Mesothelial cell of epicardium (in vitro differentiated cells): ENCODE measurements around the gene SLC9A6. TPM values are rescaled to one million over a fixed set of nuclear protein-coding genes. Genes with fewer than 3 reads are reported as not detected.

Experiments used
- DNase-seq, 2 experiments: peaks; one replicate each; pipeline ENCODE4 v3.0.0; 2021; ENCODE audit warnings: low spot score in 2 of 2; ENCODE audit not compliant: unreplicated experiment in 2 of 2
- H3K27ac Mint-ChIP-seq: 2 replicates; pipeline ENCODE4 v1.8.0; 2021; ENCODE audit warnings: mixed read lengths
- H3K27me3 Mint-ChIP-seq: 2 replicates; pipeline ENCODE4 v1.8.0; 2021; ENCODE audit warnings: low read depth, mixed read lengths
- H3K36me3 Mint-ChIP-seq: 2 replicates; pipeline ENCODE4 v1.8.0; 2021; ENCODE audit warnings: mixed read lengths
- H3K4me1 Mint-ChIP-seq: 2 replicates; pipeline ENCODE4 v1.8.0; 2021; ENCODE audit warnings: mixed read lengths
- H3K4me3 Mint-ChIP-seq: 2 replicates; pipeline ENCODE4 v1.8.0; 2021; ENCODE audit warnings: mild to moderate bottlenecking, moderate library complexity, mixed read lengths
- H3K9me3 Mint-ChIP-seq: 2 replicates; pipeline ENCODE4 v1.8.0; 2021; ENCODE audit warnings: mixed read lengths
- total RNA-seq: library from RNA; stranded (reverse); gene quantifications from 3 replicates; pipeline ENCODE4 v1.2.1, GENCODE V29; 2021
- TF ChIP-seq, protein P1 (sequence below): fragments of 200-600 bp; sonication (generic); IDR thresholded peaks from one replicate; pipeline ENCODE4 v1.5.0; 2021; ENCODE audit warnings: antibody characterized with exemption; ENCODE audit not compliant: unreplicated experiment

SLC9A6 gene
- total RNA-seq, 1 donor from 2014 or later: 14.1 TPM

DNA sequence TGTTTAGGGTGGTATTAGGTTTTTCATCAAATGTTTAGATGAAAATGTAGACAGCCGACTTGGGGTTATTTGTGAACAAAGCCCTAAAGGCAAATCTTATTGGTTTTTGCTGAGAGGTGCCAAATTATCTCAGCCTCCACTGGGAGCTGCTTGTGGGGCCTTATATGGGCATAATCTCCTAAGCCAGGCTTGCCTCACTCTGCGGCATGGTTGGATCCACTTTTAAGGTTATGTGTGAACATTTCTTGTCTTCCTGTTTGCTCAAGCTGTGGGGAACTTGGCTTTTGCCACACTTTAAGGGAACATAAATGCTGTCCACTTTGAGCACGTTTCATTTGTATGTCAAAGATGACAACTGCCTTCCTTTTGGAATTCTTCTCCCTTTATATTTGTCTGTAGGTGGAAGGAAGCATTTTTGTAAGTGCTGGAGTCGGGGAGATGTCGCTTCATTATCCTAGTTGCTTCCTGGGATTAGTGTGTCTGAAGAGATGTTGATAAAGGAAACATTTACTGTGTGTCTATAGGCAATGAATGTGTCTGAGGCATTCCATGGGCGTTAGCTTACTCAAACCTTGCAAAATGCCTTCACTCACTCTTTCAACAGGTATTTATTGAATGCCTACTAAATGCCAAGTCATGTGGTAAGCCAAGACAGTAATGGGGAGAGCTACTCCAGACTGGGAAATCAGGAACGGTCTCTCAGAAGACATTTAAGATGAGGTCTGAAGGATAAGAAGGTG is 78.3 kb downstream of the SLC9A6 start:
- H3K36me3 Mint-ChIP-seq: no peaks in the 10 kb centered on the region
- H3K27me3 Mint-ChIP-seq: peaks cover 3% of the 10 kb centered on the region
- no peak overlapping the region for H3K27ac Mint-ChIP-seq
- H3K9me3 Mint-ChIP-seq: peaks cover 7% of the 10 kb centered on the region
- H3K4me1 Mint-ChIP-seq: no peaks in the 10 kb centered on the region
- TF ChIP-seq, protein P1, sequence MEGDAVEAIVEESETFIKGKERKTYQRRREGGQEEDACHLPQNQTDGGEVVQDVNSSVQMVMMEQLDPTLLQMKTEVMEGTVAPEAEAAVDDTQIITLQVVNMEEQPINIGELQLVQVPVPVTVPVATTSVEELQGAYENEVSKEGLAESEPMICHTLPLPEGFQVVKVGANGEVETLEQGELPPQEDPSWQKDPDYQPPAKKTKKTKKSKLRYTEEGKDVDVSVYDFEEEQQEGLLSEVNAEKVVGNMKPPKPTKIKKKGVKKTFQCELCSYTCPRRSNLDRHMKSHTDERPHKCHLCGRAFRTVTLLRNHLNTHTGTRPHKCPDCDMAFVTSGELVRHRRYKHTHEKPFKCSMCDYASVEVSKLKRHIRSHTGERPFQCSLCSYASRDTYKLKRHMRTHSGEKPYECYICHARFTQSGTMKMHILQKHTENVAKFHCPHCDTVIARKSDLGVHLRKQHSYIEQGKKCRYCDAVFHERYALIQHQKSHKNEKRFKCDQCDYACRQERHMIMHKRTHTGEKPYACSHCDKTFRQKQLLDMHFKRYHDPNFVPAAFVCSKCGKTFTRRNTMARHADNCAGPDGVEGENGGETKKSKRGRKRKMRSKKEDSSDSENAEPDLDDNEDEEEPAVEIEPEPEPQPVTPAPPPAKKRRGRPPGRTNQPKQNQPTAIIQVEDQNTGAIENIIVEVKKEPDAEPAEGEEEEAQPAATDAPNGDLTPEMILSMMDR: no peak
- H3K4me3 Mint-ChIP-seq: no peak overlapping the region
- DNase-seq: no peak

DNA sequence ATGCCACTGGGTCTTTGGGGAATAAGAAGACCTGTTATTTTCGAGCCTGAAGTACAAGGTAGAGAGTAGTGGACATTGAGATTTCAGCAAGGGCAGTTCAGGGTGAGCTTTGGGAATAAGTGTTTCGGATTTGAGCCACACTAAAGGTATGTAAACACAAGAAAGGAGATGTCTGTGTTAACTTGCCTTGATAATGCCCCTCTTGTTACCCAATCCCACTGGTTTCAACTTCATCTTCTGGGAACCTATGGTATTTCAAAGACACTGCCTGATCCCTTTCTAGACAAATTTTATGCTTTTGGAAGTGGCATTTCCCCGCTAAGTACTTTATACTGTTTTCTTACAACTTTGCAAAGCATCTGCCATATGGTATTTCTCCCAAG is 79.4 kb downstream of the SLC9A6 start:
- Mint-ChIP-seq H3K4me1 (no peaks in the 10 kb centered on the region), H3K27ac (no peak overlapping the region), H3K27me3 (peaks cover 3% of the 10 kb centered on the region), H3K4me3 (no peak overlapping the region), H3K36me3 (no peaks in the 10 kb centered on the region), H3K9me3 (peaks cover 10% of the 10 kb centered on the region)
- no peak for DNase-seq
- TF ChIP-seq, protein P1: no peak

DNA sequence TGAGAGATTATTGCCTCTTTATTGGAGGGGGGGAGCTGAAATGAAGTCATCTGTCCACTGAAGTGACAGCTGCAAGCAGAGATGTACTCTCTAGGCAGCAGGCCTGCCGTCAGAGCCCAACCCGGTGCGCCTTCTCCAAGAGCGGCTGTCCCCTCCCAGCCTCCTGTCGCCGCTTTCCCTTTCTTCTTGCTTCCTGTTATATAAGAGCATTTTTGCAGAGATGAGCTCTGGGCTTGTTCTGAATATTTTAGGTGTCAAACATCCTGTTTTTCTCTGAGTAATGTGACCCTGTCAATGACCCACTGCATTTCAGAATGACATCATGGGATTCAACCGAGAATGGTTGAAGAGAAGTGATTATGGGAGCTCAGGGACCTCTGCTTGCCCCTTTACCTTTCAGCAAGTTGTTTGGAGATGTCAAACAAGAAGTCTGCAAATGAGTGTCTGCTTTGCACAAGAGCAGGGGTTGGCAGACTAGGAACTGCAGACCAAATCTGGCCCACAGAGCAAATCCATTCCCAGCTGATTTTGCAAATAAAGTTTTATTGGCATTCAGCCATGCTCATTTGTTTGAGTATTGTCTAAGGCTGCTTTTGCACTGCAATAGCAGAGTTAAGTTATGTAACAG is 79.9 kb downstream of the SLC9A6 start:
- TF ChIP-seq, protein P1: no peak
- Mint-ChIP-seq H3K4me1 (no peaks in the 10 kb centered on the region), H3K9me3 (peaks cover 8% of the 10 kb centered on the region), H3K27me3 (peaks cover 3% of the 10 kb centered on the region), H3K27ac (no peak overlapping the region), H3K36me3 (no peaks in the 10 kb centered on the region), H3K4me3 (no peak overlapping the region)
- no peak for DNase-seq

DNA sequence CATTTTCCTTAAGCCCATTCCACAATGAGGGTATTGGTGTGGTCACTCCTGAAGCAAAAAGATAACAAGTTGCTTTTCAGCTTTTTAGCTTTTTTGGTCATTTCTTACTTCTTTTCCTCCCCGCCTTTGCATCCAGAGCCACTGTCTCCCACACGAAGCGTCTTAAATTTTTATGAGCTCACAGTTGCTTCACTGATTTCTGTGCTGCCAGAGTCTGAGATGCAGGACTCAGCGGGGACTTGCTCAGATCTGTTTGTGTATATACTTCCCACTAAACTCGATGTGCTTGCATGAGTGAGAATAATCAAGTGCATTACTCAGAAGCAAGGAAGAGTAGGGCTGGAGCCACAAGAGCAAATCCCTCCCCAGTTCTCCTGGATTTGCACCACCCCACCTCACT is 81.9 kb downstream of the SLC9A6 start:
- Mint-ChIP-seq H3K9me3 (peaks cover 8% of the 10 kb centered on the region), H3K36me3 (no peaks in the 10 kb centered on the region), H3K27me3 (no peaks in the 10 kb centered on the region), H3K4me1 (no peaks in the 10 kb centered on the region), H3K27ac (no peak overlapping the region), H3K4me3 (no peak overlapping the region)
- DNase-seq: no peak
- TF ChIP-seq, protein P1: no peak

DNA sequence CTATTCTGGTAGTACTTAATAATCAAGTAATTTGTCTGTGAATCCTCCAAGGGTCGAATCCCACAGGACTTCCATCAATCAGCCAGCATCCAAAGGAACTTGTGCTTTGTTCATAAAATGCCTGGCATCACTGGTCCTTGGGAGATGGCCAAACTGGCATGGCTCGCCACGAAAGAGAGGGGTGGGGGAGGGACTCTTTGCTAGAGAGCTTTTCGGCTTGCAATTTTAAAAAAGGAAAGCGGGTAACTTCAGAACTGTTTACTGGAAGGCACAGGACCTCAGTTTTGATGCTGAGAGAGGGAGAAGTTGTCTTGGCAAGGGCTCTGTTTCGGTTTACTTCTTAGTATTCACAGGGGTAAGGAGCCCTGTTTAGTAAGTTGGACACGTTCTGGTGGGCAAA is 82.7 kb downstream of the SLC9A6 start:
- Mint-ChIP-seq H3K36me3 (no peaks in the 10 kb centered on the region), H3K27me3 (no peaks in the 10 kb centered on the region), H3K4me1 (no peaks in the 10 kb centered on the region), H3K27ac (no peak overlapping the region), H3K9me3 (peaks cover 13% of the 10 kb centered on the region), H3K4me3 (no peak overlapping the region)
- TF ChIP-seq, protein P1: no peak
- no peak for DNase-seq
